Activated effector memory CD4-positive, alpha-beta T cell treated with anti-CD3 and anti-CD28 coated beads, Interleukin-2, amount 50 U/mL, for 16 hours (primary cell): ENCODE results near the gene BICDL1.
"Not testable (repeated sequence)": the region's sequence is repeated elsewhere in the genome, so short reads cannot be mapped to it uniquely, and the experiment has no call there.

Experiments
- DNase-seq: peaks from one replicate; pipeline ENCODE4 v3.0.0-alpha.2; 2020

The BICDL1 gene

DNA sequence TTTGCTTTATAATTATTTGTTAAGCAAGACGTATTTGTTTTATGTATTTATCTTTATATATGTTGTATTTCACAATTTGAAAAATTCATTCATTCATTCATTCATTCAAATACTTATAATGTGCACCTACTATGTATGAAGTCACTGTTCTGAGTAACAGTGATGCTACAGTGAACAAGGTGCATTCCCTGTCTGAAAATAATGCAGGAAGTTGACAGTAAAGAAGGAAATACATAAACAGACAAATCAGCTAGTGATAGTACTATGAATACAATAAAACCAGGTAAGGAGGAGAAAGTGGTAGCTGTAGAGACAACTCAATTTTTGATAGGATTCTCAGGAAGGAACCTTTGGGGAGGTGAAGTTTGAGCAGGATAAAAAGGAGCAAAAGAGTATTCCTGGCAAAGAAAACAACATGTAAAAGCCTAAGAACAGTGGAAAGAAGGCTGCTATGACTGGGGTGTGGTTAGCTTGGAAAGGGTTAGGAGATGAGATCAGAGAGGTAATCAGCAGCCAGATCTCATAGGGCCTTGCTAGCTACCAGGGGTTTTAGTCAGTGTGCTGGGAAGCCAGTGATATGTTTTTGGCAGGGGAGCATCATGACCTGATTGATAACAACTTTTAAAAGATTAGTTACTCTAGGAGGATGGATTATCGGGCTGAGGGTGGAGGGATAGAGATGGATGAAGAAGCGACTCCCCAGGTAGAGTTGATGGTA, 17.4 kb downstream of the BICDL1 start:
- no peak for DNase-seq

DNA sequence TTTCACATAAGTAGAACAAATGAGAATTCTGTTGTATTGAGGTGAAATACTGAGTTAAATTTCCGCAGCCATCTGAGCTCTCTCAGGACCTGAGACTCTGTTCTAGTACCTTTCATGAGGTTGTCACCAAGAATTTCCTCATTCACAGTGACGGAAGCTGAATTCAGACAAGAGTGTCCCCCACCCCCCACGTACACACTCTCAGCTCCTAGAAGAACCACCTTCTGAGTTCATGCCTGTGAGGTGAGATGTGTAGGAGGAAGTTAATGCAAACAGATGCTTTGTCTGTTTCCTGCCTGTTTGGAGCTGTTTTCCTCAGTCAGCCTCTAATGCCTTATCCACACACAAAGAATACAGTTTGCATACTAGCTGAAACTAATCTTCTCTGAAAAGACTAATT, 18.2 kb downstream of the BICDL1 start:
- DNase-seq: peak; percentile 85

DNA sequence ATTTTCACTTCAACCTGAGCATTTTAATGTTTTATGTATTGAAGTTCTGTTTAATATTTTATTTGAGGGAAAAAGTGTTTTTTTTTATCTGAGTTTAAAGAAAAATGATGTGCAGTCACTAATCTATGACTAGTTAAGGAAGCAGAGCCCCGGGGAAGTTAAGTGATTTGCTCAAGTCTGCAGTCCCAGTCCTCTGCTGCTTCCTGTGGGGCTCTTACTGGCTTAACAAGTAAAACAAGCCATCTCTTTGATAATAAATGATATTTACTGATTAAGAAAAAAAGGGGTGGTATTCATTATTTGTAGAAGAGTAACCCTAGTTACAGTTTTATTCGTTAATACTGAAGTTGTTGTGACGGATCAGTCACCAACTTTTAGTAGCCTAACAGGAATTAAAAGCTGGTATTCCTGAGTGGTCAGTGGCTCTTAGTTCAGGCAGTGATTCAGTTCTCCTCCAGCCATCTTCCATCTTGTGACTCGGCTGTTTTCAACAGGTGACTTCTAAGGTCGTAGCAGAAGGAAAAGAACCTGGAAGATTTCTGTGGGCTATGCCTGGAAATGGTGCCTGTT, 21.7 kb downstream of the BICDL1 start:
- DNase-seq: peak; percentile 66

DNA sequence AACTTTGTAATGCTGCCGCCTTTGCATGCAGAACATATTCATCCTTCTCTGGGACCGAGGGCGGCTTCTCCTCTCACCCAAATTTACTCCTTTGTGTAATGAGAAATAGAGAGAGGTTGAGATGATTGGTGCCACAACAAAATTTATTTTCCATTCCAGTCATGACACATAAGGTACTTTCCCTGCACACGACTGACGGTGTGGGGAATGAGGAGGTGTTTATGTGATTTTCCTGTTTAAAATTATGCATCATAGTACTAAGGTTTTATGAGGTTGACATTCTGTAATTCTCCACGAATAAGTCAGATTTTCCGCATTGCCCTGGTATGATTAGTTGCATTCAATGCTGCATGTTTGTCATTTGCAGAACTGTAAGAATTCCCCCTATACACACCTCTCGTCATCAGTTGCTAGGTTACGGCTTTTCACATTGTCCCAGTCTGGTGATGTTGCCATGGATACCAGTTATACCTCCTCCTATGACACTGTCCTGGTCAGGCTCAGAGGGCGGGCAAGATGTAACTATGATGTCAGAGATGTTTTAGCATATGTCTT, 23.1 kb downstream of the BICDL1 start:
- peak; percentile 89 for DNase-seq

DNA sequence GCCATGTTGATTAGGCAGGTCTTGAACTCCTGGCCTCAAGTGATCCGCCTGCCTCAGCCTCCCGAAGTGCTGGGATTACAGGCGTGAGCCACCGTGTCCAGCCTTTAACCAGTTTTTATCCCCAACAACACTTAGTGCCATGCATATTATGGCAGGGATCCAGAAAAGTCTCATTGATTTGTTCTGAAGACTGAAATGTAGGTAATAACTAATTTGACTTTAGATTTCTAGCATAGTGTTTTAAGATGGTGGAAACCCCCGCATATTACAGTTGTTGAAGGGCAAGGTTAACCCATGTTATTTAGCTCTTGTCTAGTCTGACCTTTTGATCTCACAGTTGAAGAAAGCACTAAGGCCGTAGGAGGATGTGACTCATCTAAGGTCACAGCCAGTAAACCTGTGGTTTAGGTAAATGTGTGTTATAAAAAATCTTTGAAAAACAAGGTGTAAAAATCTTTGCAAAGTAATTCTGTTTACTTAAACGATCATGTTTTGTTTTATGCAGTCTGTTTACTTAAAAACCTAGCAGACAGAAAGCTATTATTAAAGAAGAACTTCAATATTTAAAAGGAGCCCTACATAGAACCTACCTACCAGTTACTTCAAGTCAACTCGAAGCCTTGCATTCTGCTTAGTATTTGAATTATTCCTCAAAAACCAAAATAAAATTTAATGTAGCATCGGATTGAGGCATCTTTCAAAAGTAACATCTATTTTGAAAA, 24.8 kb downstream of the BICDL1 start:
- peak; percentile 73 for DNase-seq

DNA sequence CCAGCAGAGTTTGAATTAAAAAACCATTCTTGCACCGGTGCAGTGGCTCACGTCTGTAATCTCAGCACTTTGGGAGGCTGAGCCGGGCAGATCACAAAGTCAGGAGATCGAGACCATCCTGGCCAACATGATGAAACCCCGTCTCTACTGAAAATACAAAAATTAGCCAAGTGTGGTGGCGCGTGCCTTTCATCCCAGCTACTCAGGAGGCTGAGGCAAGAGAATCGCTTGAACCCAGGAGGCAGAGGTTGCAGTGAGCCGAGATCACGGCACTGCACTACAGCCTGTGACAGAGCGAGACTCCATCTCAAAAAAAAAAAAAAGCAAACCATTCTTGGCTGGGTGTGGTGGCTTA, 25.3 kb downstream of the BICDL1 start:
- not testable (repeated sequence) for DNase-seq

DNA sequence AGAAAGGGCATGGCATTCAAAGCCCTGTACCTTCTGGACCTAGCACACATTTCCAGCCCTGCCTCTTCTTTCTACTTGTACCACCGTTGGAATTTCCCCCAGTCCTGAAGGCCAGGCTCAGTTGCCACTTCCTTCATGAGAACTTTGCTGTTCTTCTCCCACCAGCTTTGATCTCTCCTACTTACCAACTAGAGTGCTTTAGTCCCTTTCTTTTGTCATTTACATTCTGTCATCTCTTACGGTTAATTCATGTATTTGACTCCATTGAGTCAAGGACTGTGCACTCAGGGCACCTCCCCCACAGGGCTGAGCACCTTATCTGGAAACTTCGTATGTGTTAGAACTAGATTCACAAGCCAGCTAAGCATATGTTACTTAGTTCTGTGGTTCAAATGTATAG, 26.3 kb downstream of the BICDL1 start:
- DNase-seq: peak; percentile 84

DNA sequence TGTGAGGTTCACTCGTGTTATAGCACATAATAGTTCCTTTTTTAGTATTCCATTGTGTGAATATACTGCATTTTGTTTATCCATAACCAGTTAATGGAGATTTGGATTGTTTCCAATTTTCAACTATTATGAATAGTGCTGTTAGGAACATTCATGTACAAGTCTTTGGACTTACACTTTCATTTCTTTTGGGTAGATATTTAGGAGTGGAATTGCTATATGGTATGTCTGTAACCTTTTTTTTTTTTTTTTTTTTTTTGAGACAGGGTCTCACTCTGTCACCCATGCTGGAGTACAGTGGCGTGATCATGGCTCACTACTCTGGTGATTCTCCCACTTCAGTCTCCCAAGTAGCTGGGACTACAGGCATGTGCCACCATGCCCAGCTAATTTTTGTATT, 27.2 kb downstream of the BICDL1 start:
- DNase-seq: not testable (repeated sequence)

DNA sequence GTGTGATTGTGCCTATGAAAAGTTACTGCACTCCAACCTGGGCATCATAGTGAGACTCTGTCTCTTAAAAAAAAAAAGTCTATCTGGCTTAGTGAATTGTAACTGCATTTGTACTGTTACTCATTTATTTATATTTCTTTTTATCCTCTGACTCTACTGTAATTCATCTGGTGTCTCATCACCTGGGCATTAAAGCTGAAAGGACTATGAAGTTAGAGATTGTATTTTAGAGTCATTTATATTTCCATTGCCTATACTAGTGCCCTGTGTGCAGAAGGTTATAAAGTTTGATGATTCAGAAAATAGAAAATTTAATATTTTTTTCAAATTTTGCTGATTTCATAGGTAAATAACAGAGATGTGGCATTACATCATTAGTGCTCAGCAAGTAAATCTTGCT, 30.2 kb downstream of the BICDL1 start:
- DNase-seq: no peak

DNA sequence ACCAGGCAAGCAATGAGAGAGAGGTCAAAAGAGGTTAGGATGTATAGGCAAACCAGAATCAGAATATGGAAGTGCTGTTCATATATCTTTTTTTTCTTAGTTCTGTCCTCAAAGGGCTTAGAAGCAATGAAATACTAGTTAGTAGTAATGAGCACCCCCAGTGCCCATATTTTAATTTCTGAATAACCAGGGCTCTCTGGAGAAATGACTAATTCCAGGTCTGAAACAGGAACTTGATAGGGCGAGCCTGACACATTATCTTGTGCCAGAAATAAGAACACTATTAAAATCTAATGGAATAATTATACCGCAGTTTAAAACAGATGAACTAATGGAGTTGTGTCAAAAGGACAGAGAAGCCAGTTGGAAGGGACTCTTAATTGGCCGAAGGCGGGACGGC, 30.9 kb downstream of the BICDL1 start:
- DNase-seq: no peak

DNA sequence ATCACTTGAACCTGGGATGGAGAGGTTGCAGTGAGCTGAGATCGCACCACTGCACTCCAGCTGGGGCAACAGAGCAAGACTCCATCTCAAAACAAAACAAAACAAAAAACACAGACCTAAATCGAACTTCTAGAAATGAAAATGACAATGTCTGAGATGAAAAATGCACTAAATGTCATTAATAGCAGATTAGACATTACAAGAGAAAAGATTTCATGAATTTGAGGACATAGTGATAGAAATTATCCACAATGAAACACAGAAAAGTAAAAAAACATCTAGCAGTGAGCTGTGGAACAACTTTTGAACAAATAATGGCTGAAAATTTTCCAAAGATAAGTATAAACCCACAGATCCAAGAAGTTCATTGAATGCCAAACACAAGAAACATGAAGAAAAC, 35.2 kb downstream of the BICDL1 start:
- DNase-seq: no peak

DNA sequence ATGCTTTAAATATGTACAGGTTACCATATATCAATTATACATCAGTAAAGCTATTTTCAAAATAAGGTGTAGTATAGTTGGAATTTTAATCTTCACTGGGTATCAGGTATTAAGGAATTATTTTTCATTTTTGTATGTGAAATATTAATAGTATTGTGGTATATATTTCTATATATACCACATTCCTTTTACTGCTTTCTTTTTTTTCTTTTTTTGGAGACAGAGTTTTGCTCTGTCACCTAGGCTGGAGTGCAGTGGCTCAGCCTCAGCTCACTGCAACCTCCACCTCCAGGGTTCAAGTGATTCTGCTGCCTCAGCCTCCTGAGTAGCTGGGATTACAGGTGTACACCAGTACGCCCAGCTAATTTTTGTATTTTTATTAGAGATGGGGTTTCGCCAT, 36.6 kb downstream of the BICDL1 start:
- no peak for DNase-seq

DNA sequence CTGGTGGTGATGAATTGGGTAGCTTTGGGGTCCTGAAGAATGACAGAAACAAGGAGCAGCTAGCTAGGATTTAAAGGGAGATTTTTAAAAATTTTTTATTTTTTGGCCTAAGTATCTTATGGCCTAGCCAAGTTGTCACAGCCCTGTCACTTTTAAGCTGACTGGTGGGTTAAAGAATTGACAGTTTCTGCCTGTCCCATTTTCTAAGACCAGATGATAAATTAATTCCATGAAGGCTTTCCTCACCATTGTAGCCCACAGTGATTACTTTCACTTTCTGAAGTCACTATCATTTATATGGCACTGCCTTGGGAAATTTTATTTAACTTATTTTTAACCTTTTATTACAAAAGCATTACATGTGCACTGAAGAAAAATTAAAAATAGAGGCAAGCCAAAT, 43.2 kb downstream of the BICDL1 start:
- DNase-seq: no peak

DNA sequence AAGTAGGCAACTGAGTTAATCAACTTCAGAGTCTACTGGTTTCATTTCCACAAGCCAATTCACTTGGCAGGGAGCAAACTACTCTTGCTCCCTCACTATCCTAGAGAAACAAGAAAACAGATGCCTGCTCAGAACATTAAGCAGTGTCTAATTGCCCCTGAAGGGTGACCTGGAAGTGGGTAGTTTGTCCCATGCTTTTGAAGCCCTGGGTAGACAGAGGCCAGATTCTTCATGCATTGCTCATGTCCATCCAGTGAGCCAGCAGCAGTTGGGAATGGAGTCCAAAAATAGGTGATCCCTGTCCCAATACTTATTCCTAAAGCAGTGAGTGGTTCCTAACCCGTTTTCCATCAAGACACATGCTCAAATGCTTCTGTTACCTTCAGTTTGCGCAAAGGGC, 48.8 kb downstream of the BICDL1 start:
- no peak for DNase-seq

DNA sequence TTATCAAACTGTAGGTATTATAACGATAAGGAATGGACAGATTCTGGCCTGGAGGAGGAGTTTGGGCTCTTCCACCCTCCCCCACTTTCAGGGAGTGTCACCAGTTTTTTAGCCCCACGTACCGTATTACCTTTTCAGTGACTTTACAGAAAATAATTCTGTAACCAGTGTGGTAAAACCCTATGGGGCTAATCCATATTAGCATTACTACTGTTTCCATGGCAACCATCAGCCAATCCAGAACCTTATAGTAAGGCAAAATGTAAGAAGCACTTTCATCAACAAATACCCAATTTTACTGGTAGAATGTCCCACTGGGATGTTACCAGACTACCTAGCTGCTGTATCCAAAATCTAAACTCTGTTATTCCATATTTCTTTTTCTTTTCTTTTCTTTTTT, 50.7 kb downstream of the BICDL1 start:
- no peak for DNase-seq

DNA sequence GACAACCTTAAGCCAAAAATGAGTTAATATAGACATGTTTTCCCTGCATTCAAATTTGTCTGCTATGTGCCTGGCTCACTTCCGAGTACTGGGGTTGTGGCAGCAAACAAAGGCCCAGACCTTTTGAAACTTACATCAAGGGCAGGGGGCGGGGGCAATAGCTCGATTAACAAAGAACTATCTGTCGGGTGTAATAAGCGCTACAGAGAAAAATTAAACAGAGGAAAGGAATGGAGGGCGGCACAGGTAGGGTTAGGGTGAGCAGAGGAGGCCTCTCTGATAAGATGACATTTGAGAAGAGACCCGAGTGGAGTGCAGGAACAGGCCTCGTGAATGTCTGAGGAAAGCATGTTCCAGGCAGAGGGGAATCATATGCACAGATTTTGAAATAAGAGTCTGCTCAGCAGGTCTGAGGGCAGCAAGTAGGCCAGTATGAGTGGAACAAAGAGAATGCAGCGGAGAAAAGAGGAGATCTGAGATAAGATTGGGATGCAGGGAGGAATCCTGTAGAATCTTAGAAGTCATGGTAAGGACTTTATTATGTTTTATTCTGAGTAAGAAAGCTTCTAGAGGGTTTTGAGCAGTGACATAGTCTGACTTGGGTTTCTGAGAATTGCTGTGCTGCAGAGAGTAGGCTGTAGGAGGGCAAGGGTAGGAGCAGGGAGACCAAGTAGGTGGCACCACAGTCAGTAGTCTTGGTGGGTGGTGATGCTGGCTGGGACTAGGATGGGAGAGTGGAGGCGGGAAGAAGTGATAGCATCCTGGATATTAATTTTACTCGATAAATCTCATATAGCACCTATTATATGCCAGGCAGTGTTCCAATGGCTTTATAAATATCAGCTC, 52.6 kb downstream of the BICDL1 start:
- DNase-seq: peak; percentile 65

DNA sequence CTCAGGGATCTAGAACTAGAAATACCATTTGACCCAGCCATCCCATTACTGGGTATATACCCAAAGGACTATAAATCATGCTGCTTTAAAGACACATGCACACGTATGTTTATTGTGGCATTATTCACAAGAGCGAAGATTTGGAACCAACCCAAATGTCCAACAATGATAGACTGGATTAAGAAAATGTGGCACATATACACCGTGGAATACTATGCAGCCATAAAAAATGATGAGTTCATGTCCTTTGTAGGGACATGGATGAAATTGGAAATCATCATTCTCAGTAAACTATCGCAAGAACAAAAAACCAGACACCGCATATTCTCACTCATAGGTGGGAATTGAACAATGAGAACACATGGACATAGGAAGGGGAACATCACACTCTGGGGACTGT, 56.3 kb downstream of the BICDL1 start:
- not testable (repeated sequence) for DNase-seq

DNA sequence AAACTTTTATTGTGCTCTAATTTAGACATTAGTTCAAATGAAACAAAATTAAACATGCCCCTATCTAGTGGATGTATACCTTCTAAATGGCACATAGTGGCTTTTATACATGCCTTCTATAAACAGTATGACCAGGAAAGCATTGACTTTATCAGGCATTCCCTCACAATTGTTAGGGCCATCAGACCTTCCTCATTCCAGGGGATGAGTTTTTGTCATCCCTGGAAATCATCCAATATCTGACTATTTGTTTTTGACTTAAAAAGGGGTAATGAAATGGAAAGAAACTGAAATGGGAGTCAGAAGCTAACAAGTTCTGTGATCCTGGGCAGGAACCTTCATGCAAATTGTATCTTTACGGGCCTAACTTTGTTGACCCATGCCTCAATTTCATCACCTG, 58.0 kb downstream of the BICDL1 start:
- no peak for DNase-seq

DNA sequence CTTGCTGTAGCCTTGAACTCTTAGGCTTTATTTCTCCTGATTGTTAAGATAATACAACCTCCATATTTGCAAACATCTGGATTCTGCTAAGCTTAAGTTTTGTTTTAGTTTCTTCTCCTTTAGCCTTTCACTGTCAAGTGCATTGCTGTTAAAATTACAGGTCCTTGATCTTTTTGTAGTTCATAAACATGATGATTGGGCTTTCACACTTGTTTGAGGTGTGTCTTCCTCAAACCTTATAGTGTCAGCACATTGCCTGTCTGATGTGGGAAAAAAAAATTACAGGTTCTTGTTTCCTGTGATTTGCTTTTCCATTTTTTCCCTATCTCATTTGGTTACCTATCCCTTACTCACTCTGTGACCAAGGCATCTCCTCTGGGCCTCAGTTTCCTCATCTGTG, 59.2 kb downstream of the BICDL1 start:
- no peak for DNase-seq

DNA sequence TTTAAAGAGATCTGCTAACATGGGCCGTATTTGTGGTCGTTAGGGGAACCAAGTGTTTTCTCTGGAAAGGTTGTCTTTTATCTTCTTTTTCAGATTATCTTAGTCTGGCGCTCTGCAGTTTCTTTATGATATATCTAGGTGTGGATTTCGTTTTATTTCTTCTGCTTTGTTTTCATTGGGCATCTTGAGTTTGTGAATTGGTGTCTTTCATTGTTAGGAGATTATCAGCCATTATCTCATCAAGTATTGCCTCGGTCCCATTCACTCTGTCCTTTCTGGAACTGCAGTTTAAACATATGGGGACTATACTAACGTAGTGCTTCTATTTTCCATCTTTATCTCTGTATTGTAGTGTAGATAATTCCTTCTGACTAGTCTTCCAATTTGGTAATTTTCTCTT, 60.4 kb downstream of the BICDL1 start:
- DNase-seq: no peak

DNA sequence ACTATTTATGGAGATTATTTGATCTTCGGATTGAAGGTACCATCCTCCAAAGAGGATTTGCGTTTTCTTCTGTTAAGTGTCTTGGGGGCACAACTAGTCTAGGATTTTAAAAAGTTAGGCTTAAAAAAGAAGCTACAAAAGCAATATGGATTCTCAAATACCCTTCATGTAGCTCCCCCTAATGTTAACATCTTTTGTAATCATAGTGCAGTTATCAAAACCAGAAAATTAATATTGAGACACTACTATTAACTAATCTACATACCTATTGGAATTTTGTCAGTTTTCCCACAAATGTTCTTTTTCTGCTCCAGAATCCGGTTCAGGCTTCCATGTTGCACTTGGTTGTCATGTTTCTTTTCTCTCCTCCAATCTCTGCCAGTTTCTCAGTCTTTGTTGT, 62.5 kb downstream of the BICDL1 start:
- DNase-seq: no peak

DNA sequence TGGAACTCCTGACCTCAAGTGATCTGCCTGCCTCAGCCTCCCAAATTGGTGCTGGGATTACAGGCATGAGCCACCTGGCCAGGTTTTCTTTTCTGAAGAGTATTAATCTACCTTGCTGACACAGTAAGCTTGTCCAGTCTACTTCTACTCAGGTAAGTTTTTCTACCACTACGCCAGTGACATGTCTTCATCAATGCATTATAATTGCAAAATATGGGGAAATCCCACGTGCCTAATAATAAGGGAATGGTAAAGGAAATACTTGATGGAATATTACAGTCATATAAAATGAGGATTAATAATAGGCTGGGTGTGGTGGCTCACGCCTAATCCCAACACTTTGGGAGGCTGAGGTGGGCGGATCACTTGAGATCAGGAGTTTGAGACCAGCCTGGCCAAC, 65.3 kb downstream of the BICDL1 start:
- DNase-seq: no peak
